Measurements from ENCODE around the gene KCNIP4. TPM values are rescaled to one million over a fixed set of nuclear protein-coding genes. Genes with fewer than 3 reads are reported as not detected.

KCNIP4 gene
- total RNA-seq, 1 experiment from 2014 or later = not detected

GRCh38 chr4:21387683-21388082 lies 560.9 kb downstream of the KCNIP4 start:
- POLR2A ChIA-PET (ENCODE audit: unreplicated experiment) = no interaction called here
- no peaks in the 10 kb centered on the region for H3K9me2 ChIP-seq (ENCODE audit: insufficient read depth)

GRCh38 chr4:21386166-21386780 lies 562.3 kb downstream of the KCNIP4 start:
- Histone ChIP-seq H3K27ac (no peak overlapping the region), H3K36me3 (ENCODE audit: low read depth) (no peaks in the 10 kb centered on the region), H3K4me3 (no peak overlapping the region), H3K79me2 (ENCODE audit: low read depth) (no peaks in the 10 kb centered on the region), H3K9me2 (ENCODE audit: insufficient read depth) (no peaks in the 10 kb centered on the region), H3K9me3 (ENCODE audit: insufficient read depth, low read depth) (no peaks in the 10 kb centered on the region), H4K20me1 (ENCODE audit: insufficient read depth) (no peaks in the 10 kb centered on the region), H2AFZ (no peak overlapping the region), H3K4me1 (replicated peaks; ENCODE audit: insufficient read depth) (no peaks in the 10 kb centered on the region), H3K4me2 (no peak overlapping the region), H3K27me3 (ENCODE audit: insufficient read depth, low read depth) (no peaks in the 10 kb centered on the region), H3F3A (ENCODE audit: insufficient read depth, low read depth) (no peaks in the 10 kb centered on the region)
- TF ChIP-seq CTCF (conservative IDR thresholded peaks at IDR 0.05) = no peak
- TF ChIP-seq EZH2 (IDR thresholded peaks at IDR 0.05; ENCODE audit: low read depth) = no peak
- ChIA-PET POLR2A (ENCODE audit: unreplicated experiment) (no interaction called here), CTCF (no interaction called here)
- DNase-seq = no peak
- no TSS peak for BruUV-seq (replicated peaks)
- intact Hi-C loops (cut with micrococcal nuclease; ENCODE audit: unreplicated experiment) = no loop called here

More at GRCh38 chr4:21387683-21388082, 560.9 kb downstream of the KCNIP4 start:
- no TSS peak for BruUV-seq (replicated peaks)
- Histone ChIP-seq H2AFZ (no peak overlapping the region), H4K20me1 (ENCODE audit: insufficient read depth) (no peaks in the 10 kb centered on the region), H3K4me1 (replicated peaks; ENCODE audit: insufficient read depth) (no peaks in the 10 kb centered on the region), H3K27me3 (ENCODE audit: insufficient read depth, low read depth) (no peaks in the 10 kb centered on the region), H3K27ac (no peak overlapping the region), H3K4me3 (no peak overlapping the region), H3K79me2 (ENCODE audit: low read depth) (no peaks in the 10 kb centered on the region), H3K36me3 (ENCODE audit: low read depth) (no peaks in the 10 kb centered on the region), H3F3A (ENCODE audit: insufficient read depth, low read depth) (no peaks in the 10 kb centered on the region), H3K9me3 (ENCODE audit: insufficient read depth, low read depth) (no peaks in the 10 kb centered on the region), H3K4me2 (no peak overlapping the region)
- CTCF ChIA-PET = no interaction called here
- DNase-seq = no peak
- intact Hi-C loops (cut with micrococcal nuclease; ENCODE audit: unreplicated experiment) = no loop called here
- TF ChIP-seq CTCF (conservative IDR thresholded peaks at IDR 0.05) (no peak), EZH2 (IDR thresholded peaks at IDR 0.05; ENCODE audit: low read depth) (no peak)

GRCh38 chr4:21385706-21386105 lies 562.9 kb downstream of the KCNIP4 start:
- Histone ChIP-seq H3K9me3 (ENCODE audit: insufficient read depth, low read depth) (no peaks in the 10 kb centered on the region), H4K20me1 (ENCODE audit: insufficient read depth) (no peaks in the 10 kb centered on the region), H3K4me3 (no peak overlapping the region), H3K27ac (no peak overlapping the region), H3K27me3 (ENCODE audit: insufficient read depth, low read depth) (no peaks in the 10 kb centered on the region), H3K4me1 (replicated peaks; ENCODE audit: insufficient read depth) (no peaks in the 10 kb centered on the region), H3K36me3 (ENCODE audit: low read depth) (no peaks in the 10 kb centered on the region), H3K79me2 (ENCODE audit: low read depth) (no peaks in the 10 kb centered on the region), H3F3A (ENCODE audit: insufficient read depth, low read depth) (no peaks in the 10 kb centered on the region), H3K4me2 (no peak overlapping the region), H2AFZ (no peak overlapping the region), H3K9me2 (ENCODE audit: insufficient read depth) (no peaks in the 10 kb centered on the region)
- no peak for TF ChIP-seq CTCF (conservative IDR thresholded peaks at IDR 0.05)
- TF ChIP-seq EZH2 (IDR thresholded peaks at IDR 0.05; ENCODE audit: low read depth) = no peak
- no peak for DNase-seq
- CTCF ChIA-PET = no interaction called here
- intact Hi-C loops (cut with micrococcal nuclease; ENCODE audit: unreplicated experiment) = no loop called here
- no TSS peak for BruUV-seq (replicated peaks)
- POLR2A ChIA-PET (ENCODE audit: unreplicated experiment) = no interaction called here
